Bladder microvascular endothelial cell (primary cell): ENCODE results near the gene IFNG. TPM values are rescaled to one million over a fixed set of nuclear protein-coding genes. Genes with fewer than 3 reads are reported as not detected.

Experiments used
- total RNA-seq: library from RNA; depleted of rRNA; stranded (reverse); fragments of >200 nt; gene quantifications from 2 replicates; pipeline ENCODE4 v1.2.3, GENCODE V29; 2014

IFNG gene
- total RNA-seq = not detected in 2 replicates

DNA sequence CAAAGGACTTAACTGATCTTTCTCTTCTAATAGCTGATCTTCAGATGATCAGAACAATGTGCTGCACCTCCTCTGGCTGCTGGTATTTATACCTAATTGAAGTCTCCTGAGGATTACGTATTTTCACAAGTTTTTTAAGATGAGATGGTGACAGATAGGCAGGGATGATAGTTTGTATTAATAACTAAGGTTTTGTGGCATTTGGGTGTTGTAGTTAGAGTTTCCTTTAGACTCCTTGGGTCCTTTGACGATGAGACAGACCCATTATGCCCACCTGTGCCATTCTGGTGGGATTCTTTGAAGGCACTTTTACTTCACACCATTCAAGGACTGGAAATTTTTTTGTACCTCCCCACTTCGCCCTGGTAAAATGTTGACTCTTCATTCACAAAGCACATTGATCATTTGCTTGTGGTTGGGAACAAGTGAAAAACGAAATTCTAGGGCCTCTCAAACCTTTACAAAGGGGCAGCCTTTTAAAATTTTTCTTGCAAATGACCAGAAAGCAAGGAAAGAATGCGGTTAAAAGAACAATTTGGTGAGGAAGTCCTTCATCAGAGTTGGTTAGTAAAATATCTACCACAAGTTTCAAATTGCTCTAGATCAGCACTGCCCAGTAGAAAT lies at the start of gene IFNG:
Gene IFNG, minus strand, starts transcription at position 60 of the 624 bp plus-strand sequence. CDS start 125 bp downstream, outside the sequence.

Other genes with a start within 250 kb of the IFNG start
- not detected in 2 replicates for gene IFNG-AS1, start 170.3 kb downstream of the IFNG start, total RNA-seq
- not detected in 2 replicates for gene IL26, start 66.1 kb upstream of the IFNG start, total RNA-seq
- gene IL22, start 93.9 kb upstream of the IFNG start, total RNA-seq = not detected in 2 replicates
- 5.7 and 10.6 TPM in 2 replicates for gene MDM1, start 172.6 kb upstream of the IFNG start, total RNA-seq